CMK (cell line): ENCODE measurements around the gene C1orf94.
"Not testable (repeated sequence)": the region's sequence is repeated elsewhere in the genome, so short reads cannot be mapped to it uniquely, and the experiment has no call there.

ENCODE experiments used
- DNase-seq: peaks from one replicate; pipeline ENCODE4 v3.0.0-alpha.2; 2010; ENCODE audit warnings: low read depth

The C1orf94 gene

DNA sequence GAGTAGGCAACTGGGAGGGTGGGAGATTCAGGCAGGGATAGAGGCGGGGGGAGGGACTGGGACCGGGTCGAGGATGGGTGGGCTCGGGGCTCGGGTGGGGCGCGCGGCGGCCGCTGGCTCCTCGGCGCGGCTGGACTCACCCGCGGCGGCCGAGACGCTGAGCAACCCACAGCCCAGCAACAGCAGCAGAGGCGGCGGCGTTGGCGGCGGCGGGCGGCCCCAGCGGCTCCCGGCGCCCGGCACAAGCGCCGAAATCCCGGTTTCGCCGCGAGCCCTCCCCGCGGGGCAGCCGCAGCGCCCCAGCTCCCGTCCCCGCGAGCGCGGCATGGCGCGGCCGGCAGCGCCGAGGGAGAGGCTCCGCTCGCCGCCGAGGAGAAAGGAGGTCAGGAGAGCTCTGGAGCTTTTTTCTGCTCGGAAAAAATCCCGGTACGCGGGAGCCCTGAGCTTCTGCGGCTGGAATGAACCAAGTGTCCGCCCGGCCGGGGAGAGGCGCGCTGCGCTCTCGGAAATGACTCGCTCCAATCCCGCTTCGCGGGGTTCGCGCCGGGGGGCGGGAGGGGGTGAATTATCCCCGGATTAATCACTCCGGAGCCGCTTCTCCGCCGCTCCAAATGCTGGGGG, 11.8 kb upstream of the C1orf94 start, which contains the start of gene CSMD2:
Gene CSMD2, minus strand, starts transcription at position 460 of the 621 bp plus-strand sequence. Its CDS starts 133 bp downstream, at position 327.
- DNase-seq, result no peak

DNA sequence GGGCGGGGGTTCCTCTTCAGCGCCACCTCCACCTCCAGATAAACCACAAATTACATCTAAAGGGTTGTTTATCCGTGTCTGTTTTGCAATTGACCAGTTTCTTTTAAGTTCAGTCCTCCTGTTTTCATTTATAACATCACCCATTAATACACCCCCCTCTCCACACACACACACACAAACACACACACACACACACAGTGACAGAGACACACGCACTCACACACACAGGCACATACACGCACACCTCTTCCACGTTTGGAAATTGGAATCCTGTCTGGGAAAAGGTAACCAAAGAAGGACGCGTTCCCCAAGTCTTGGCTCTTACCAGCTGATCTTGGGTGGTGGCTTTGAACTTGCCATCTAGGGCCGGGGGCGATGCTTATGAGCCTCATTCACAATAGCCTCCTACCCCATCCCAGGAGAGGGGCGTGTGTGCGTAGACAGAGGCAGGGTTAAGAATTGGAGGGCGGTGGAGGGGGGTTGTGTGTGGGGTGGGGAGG, 11.2 kb upstream of the C1orf94 start:
- DNase-seq, result no peak

DNA sequence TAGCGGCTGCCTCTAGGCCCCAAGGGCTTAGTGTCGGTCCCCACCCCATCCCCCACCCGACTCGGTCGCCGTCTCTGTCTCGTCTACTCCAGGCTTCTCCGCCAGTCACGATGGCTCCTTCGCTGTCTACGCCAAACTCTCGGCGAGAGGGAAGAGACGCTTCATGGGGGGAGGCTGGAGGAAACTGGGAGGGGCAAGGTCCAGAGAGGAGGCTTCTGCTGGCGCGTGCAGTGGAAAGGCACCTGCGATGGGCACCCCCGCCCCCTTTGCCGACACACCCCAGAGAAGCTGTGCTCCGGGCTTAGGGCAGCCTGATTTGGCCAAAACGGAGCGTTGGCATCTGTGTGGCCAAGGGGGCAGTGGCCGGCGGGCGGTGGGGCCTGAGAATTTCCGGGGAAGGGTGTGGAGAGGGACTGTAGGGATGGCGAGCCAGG, 10.5 kb upstream of the C1orf94 start:
- DNase-seq, result no peak

DNA sequence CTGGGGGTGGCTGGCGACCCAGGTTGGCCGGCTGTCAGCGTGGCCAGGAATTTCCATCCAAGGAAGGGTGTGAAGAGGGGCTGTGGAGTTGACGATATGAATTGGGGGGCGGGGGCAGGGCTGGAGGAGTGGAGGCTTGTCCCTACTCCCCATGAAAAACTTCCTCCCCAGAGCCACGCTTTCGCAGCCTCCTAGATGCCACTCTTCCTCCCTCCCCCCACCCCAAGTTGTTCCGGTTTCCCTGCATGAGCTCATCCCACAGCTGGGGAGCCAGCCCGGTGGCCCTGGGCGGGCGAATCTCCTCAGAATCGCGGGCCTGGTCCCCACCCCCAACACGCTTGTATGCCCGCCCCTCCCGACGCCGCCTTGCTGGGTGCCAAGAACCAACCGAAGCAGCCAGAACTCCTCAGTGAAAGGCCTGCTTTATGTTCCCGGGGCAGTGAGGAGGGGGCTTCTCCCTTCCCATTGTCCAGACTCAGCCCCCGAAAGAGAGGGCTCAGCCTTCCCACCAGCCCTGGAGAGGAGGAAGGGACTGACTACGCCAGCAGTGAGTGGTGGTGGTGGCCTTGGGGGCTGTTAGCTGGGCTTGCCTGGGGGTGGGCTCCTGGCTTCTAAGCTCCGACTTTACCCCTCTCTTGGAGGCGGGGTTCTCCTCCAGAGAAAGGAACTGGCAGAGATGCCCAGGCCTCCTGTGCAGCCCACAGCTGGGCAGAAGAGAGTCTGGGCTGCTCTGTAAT, 9.9 kb upstream of the C1orf94 start:
- DNase-seq, result no peak

DNA sequence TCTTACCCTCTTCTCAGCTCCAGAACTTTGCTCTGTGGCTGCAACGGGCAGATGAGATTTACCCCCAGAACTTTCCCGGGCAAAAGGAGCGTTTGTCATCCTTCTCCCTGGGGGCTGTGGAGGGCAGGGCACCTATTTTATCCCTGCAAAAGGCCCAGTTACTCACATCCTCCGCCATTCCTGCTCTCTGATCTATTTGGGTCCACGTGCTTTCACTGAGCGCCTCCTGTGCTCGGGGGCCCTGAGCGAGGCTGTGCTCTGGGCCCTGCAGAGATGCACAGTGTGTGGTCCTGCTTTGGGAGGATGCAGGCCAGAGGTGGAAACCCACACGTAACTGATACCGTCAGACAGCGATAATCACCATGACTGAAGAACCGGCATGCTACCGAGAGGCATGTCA, 9.3 kb upstream of the C1orf94 start:
- no peak for DNase-seq

DNA sequence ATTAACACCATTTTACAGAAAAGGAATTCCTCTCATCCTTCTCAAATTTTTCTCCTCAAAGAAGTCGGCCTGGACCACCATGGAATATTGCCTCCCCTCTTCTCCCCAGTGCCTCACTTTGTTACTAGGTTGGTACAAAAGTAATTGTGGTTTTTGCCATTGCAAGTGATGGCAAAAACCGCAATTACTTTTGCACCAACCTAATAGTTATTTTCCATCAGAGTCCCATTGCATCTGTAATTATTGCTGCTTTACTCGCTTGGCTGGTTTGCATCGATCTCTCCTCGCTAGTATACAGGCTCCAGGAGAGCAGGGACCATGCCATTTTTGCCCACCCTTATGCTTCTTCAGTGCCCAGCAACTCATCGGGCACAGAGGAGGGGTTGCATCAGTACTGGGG, 963 bp upstream of the C1orf94 start:
- DNase-seq, result no peak

DNA sequence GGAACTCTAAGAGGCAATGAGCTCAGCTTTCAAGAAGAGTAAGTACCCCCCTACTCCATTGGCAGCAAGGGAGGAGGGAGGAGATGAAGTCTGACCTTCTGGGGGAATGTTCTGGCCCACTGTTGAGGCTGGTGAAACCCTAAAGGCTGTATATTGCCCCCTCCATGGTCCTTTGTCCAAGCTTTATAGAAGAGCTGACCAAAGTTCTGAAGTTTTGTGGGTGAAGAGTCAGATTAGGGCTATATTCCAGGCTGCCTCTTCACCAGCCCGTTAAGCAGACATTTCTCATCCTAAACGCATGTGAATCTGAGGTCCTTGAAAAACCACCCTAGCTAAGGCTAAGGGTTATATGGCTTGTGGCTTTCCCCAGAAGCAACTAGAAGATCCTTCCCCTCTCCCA, 1.4 kb downstream of the C1orf94 start:
- DNase-seq, result no peak

DNA sequence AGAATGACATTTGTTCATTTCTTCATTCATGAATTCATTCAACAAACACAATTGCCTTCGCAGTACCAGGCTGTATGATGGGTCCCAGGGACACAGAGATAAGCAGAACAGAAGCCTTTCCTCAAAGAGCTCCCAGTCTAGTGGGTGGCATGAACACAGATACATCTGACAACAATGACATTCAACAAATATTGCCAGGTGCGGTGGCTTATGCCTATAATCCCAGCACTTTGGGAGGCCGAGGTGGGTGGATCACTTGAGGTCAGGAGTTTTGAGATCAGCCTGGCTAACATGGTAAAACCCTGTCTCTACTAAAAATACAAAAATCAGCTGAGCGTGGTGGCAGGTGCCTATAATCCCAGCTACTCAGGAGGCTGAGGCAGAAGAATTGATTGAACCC, 6.7 kb downstream of the C1orf94 start:
- not testable (repeated sequence) for DNase-seq

DNA sequence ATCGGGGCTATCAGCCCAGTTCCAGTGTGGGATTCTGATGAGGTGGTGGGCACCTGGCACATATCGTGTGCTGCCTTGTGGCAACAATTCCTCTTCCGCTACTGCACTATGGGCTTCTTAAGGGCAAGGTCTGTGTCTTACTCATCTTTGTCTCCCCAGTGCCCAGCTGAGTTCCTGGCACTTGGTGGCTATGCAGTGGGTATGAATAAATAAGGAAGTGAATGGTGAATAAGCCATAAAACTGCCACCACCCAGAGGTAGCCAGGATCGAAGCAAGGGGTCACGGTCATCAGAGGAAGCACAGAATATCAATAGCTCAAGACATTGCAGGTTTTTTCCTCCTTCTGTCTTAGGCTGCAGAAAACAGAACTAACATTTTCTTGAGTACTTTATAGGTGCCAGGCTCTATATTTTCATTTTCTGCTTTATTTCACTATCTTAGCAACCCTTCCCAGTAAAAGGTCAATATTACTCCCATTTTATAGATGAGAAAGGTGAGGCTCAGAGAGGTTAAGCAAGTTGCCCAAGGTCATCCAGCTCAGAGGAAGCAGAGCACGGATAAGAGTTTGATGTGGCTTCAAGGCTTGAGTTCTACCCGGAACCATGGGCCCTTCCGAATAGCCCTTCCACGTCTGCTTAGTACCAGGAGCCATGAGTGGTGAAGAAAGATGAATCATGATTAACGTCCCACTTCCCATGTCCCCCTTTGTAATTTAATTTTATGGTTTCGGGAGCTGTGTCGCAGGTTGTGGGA, 10.2 kb downstream of the C1orf94 start:
- DNase-seq, result no peak

DNA sequence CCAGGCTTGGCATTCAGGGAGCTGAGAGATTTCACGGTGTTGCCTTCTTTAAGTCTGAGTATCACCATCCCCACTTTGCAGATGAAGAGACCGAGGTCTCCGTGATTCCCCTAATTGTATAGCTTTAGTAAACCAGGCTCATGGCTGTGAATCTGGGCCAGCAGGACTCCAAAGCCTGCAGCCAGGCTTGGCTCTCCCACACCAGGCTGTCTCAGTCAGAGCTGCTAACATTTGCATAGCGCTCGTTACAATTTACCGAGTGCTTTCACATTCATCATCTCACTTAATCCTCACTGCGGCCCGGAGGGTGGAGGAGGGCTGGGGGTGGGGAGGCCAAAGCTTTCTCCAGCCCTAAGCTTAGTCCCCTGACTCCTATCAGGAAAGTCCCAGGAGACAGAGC, 11.7 kb downstream of the C1orf94 start:
- no peak for DNase-seq

DNA sequence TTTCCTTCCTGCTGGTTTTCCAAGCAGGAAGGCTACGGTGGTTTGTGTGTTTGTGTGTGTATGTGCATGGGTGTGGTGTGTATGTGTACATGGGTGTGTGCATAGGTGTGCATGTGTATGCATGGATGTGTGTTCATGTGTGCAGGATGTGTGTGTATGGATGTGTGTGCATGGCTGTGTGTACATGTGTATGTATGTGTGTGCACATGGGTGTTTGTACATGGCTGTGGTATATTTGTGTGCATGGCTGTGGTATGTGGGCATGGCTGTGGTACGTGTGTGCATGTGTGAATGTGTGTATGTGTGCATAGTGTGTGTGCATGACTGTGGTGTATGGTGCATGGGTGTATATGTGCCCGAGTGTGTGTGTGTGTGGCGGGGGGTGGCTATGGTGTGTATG, 12.3 kb downstream of the C1orf94 start:
- no peak for DNase-seq

DNA sequence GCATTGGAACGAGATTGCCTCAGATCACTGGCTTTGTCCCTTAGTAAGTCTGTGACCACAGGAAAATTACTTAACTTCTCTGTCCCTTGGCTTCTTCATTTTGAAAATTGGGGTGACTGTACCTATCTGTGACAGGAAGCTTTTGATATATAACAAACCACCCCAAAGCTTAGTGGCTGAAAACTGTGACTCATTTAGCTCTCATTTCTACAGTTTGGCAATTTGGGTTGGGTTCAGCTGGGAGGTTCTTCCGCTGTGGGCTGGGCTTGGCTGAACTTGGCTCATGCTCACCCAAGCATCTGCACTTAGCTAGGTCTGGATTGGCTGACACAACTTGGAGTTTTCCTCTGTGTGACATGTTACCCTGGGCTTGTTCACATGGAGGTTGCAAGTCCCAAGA, 14.0 kb downstream of the C1orf94 start:
- DNase-seq, result no peak

DNA sequence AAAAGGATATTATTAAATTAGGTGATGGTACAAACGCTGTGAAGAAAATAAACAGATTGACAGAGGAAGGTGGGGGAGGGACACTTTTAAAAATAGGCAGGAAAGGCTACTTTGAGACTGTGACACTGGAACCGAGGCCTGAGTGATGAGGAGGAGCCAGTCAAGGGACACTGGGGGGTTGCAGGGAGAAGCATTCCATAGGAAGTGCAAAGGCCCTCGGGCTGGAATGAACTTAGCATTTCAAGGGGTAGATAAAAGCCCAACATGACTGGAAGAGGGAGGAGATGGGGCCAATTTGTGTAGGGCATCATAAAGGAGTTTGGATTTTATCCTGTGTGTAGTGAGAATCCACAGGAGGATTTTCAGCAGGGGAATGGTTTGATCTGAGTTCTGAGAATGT, 15.9 kb downstream of the C1orf94 start:
- DNase-seq, result no peak

DNA sequence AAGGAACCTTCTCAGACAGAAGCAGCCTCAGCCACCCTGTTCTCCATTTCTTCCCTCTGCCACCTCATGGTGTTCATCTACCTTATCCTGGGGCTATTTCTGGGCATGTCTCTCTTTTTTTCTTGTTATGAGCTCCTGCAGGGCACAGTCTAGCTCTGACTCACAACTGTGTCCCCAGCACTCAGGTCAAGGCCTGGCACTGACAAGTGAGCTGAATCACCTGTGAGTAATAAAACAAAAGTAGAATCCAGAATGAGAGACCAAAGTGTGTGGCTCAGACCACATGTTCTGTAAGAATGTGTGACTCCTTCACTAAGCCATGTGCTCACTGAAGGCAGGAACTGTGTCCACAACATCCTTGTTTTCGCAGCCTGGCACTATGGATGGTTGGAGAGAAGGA, 23.2 kb downstream of the C1orf94 start:
- no peak for DNase-seq

DNA sequence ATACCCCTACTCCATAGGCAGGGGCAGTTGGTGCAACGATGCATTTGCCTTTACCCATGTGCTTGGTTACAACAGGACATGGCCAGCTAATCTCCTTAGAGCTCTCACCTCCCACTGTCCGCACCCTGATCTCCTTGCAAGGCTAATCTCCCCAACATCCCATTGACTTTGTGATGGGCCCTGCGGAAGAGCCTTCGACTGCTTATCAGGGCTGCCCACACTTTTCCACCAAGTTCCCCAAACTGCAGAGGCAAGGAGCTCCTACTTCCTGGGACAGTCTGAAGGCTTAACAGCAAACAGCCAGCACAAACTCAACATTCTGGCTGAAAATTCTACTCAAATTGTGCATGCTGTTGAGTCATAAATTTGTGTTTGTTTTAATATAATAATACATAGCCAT, 36.0 kb downstream of the C1orf94 start:
- DNase-seq, result peak; percentile 64

DNA sequence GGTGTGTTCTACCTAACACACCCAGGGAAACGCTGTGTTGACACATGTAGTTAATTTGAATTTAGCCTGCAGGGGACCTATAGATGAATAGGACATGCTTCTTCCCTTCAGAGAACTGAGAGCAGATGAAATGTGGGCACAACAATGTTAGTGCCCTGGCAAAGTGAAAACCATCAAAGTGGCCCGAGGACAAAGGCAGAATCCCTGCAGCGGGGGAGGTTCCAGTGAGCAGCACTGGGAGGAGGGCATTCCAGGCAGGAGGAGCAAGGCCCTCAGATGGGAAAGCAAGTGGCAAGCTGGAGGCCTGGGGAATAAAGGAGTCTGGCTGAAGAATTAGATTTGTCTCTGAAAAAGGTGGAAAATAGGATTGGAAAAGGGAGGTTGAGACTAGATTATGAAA, 37.2 kb downstream of the C1orf94 start:
- DNase-seq, result no peak

DNA sequence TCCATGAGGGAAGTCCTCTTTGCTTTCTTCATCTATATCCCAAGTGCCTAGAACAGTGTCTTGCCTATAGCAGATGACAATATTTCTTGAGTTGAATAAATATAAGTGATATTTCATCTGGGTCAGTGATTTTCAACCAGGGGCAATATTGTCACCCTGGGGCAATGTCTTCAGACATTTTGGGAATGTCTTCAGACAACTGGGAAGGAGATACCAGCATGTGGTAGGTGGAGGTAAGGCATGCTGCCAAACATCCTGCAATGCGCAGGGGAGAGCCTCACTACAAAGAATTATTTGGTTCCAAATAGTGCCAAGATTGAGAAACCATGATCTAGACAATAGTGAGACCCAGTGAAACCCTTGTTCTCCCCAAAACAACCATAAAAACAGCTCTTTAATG, 54.7 kb downstream of the C1orf94 start:
- no peak for DNase-seq

DNA sequence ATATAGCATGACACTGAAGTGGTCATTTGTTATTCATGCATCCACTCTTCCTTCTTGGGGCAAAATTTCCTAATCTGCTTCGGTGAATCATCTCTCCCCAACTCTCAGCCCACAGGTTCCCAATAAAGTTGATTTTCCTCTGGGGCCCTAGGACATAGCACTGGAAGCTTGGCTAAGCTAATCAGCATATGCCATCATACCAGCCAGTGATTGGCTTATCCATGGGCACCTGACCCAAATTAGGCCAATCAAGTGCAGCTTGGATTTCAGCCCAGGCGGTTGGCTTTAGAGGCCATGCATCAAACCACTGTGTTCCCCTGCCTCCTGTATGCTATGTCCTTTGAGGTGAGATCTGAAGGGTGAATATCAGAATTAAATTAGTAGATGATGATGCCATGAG, 58.9 kb downstream of the C1orf94 start:
- no peak for DNase-seq

DNA sequence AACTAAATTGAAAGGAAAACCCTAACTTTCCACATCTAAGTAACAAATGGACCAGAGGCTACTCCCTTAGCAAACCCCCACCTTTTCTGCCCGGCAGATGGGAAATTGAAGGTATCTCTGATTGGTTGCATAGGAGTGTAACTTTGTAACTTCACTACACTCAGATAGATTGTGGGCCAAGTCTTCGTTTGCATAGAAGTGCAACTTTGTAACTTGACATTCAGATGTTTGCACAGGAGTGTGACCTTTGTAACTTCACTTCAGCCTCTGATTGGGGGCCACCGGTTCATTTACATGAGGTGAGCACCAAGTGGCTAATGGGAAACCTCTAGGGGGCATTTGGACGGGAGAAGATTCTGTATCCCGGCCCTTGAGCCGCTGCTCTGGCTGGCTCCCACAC, 59.4 kb downstream of the C1orf94 start:
- no peak for DNase-seq

DNA sequence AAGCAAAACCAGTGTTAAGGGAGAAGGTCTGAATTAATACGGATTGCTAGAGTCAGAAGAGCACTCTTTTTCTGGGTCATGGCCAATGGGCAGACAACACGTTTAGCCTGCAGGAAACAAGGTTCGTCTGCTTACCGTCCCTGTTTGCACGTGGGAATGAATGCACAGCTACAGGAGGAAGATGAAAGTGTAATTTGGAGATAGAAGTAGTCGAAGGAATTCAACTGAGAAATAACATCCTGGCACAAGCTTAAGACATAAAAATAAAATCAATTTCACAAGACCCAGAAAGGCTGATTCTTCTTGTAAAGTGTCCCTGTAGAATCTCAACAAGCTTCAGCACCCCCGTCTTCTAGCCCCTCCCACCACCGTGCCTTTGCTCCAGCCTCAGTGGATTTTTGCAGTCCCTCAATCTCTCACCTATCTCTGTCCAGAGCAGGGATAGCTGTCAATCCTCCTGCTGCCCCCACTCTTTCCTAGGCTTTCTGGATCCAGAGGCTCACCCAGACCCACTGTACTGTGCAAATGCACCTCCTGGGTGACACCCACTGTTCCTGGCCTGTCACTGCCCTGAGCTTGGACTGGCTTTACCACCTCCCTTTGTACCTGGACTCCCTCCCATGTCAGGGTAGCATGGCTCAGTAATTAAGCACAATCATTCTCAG, 60.6 kb downstream of the C1orf94 start:
- DNase-seq, result no peak

DNA sequence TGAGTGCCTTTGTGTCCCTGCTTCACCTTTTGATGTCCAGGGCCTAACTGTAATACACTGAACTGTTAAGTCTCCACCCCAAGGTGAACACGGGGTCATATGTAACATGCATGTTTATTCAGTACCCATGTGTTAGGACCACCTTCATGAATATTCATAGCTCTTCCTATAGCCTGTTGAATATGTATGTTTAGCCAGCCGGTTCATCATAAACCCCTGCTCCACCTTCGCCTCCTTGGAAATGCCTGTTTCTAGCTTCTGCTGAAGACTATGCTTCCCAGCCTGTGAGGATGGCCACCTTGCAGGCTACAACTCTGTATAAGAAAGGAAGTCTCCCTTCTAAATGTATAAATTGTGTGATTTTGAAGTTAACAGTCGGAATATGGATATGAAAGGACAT, 69.3 kb downstream of the C1orf94 start:
- DNase-seq, result no peak

DNA sequence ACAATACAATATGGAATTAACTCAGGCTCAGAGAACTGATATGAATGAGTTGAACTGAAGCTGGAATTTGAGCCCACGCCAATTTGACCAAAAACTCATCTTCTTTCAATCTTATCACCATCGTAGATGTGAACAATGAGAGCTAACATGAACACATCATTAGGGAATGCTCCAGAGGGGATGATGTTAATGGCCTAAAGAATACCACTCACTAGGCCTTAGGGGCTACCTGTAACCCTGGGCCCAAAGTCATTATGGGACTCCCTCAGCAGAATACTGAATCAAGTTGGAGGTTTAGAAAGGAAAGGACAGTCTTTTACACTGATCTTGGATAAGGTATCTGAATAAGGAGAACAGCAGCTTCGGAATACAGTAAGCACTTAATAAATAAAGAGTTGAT, 73.6 kb downstream of the C1orf94 start:
- no peak for DNase-seq
